Measurements from ENCODE around the gene ALCAM. TPM values are rescaled to one million over a fixed set of nuclear protein-coding genes. Genes with fewer than 3 reads are reported as not detected.

The ALCAM gene
- polyA plus RNA-seq, 3 donors: 2.9 to 14.6 (median 3.6) TPM

DNA sequence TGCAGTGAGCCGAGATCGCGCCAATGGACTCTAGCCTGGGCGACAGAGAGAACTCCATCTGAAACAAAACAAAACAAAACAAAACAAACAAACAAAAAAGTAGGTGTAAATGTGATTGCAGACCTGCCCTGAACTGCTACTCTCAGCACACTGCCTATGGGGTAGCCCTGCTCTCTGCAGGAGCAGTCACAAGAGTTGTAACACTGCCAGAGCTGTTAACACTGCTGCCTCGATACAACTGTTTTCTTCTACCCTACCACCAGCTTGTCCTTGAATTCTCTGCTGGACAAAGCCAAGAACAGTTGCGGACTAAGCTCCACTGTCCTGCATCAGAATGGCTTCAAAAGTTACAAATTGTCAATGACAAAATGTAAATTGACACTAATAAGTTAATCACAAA lies 89.3 kb downstream of the ALCAM start:
- WGBS, 3 donors: 83 to 95% (median 93%) methylated on average over 6 of the region's 6 CpGs
- H3K27ac ChIP-seq (ENCODE audit: low read depth, low read length): no peak overlapping the region

GRCh38 chr3:105458518-105459215 lies 92.0 kb downstream of the ALCAM start:
- 84 to 93% (median 88%) methylated on average over 3 of the region's 3 CpGs for WGBS, 3 donors
- H3K27ac ChIP-seq (ENCODE audit: low read depth, low read length): no peak overlapping the region

- no peak overlapping the region for H3K27ac ChIP-seq (ENCODE audit: low read depth, low read length)
- WGBS, 3 donors: 48 to 63% (median 58%) methylated on average over 3 of the region's 3 CpGs
Measured at GRCh38 chr3:105459566-105460290, 93.0 kb downstream of the ALCAM start.

- 76 to 88% (median 85%) methylated on average over 1 of the region's 1 CpG for whole genome bisulfite sequencing, 3 donors
Measured at GRCh38 chr3:105463620-105464019, 96.9 kb downstream of the ALCAM start.

DNA sequence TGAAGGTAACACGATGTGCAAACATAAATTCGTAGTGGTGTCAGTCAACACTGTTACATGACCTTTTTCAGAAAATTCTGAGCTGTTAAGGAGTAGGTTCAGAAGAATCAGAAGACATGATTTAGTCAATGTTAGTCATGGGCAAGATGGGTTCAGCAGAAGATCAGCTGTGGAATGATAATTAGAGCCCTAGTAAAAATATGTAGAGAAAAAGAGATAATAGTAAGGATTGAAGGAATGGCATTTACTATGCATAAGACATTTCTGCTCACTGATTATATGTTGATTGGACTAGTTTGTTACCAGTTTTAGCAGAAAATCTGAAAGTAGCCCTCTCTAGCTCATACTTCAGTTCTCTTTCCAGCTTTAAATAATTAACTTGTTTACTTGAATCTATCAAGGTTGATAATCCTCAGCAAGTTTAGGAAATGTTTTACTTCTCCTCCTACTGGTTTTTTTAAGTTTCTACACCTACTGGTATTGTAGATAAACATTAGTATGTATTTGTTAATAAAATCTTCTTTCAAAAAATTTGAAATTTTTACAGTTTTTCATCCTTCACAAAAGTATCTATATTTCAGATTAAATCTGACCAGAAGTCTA lies 98.6 kb downstream of the ALCAM start:
- H3K27ac ChIP-seq (ENCODE audit: low read depth, low read length): no peak overlapping the region
- 63 to 88% (median 85%) methylated on average over 2 of the region's 2 CpGs for WGBS, 3 donors

More at GRCh38 chr3:105463620-105464019, 96.9 kb downstream of the ALCAM start:
- no peak overlapping the region for H3K27ac ChIP-seq (ENCODE audit: low read depth, low read length)

DNA sequence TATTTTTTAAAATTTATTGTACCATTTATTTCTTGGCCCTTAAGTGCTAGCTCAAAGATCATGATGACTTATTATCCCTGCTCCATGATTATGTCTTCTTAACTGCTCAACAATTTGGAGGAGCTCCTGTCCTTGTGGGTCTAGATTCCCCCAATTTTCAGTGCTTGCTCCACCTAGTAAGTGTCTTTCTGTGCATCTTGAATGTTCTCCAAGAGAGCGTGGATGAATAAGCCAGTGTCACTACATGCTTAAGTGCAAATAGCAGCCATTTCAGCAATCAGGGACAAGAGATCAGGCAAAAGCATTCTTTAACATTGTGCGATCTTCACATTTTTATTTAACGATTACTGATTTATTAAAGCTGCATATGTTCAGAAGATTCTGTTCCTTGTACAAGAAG lies 99.4 kb downstream of the ALCAM start:
- no peak overlapping the region for H3K27ac ChIP-seq (ENCODE audit: low read depth, low read length)
- WGBS, 3 donors: 91 to 95% (median 92%) methylated on average over 3 of the region's 3 CpGs

DNA sequence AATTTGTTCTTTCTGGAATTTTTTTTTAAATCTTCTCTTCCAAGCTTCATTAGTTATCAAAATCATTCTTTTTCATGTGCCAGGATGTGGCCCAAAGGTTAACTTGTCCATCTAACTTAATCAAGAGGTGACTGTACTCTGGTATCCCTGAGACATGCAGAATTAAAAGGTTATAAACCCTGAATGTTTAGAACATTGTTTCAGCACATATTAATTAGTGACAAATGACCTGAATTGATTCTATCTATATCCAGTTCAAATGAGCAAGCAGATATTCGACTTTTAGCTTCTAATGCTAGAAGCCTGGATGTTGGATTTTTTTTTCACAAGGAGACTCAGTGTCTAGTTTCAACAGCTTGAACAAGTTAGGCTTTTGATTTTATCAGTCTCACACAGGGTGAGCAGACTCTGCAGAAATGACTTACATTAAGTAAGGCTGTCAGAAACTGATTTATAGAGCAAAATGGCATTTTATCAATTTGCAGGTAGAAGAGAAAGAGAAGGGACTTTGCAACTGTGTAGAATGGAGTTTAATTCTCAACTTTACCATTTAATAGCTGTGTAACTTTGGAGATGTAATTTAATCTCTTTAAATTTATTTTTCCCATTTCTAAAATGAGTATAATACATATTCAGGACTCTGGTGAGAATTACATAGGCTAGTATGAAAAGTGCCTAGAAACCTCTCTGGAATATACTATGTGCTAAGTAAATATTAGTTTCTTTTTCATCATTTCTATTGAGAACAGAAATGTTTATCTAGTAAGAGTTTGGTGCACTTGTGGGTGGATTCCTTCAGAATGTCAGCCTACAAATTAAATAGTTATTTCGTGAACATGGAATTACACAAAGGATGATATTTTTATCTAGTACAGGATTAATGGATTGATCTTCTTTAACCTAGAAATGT lies 100.0 kb downstream of the ALCAM start:
- WGBS, 3 donors: 43 to 50% (median 44%) methylated on average over 2 of the region's 2 CpGs
- H3K27ac ChIP-seq (ENCODE audit: low read depth, low read length): no peak overlapping the region

GRCh38 chr3:105470851-105471250 lies 104.1 kb downstream of the ALCAM start:
- 82 to 97% (median 91%) methylated on average over 2 of the region's 2 CpGs for WGBS, 3 donors
- H3K27ac ChIP-seq (ENCODE audit: low read depth, low read length): no peak overlapping the region

GRCh38 chr3:105473521-105474223 lies 107.0 kb downstream of the ALCAM start:
- no peak overlapping the region for H3K27ac ChIP-seq (ENCODE audit: low read depth, low read length)

- WGBS, 3 donors: 51 to 64% (median 62%) methylated on average over 1 of the region's 1 CpG
- H3K27ac ChIP-seq (ENCODE audit: low read depth, low read length): no peak overlapping the region
Measured at GRCh38 chr3:105480768-105481167, 114.1 kb downstream of the ALCAM start.

DNA sequence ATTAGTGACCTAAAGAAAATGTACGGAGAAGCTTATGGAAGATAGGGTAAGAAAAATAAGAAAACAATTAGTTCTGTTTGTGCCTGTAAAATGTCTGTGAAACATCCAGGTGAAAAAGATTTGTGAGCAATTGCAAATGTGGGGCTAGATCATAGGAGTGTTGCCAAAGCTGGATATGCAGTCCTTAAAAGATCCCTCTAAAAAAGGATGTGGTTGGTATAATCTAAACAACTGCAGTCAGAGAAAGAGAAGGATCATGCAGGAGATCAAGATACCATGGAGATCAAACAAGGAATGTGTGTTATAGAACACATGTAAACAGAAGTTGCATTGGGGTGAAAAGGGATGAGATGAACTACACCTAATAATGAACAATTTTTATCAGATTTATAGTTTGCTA lies 116.8 kb downstream of the ALCAM start:
- 53 to 90% (median 62%) methylated on average over 1 of the region's 1 CpG for WGBS, 3 donors

GRCh38 chr3:105490045-105490444 lies 123.3 kb downstream of the ALCAM start:
- 91 to 96% (median 94%) methylated on average over 4 of the region's 4 CpGs for WGBS, 3 donors

More for the DNA sequence above, 116.8 kb downstream of the ALCAM start:
- no peak overlapping the region for H3K27ac ChIP-seq (ENCODE audit: low read depth, low read length)

GRCh38 chr3:105493305-105493892 lies 126.7 kb downstream of the ALCAM start:
- 81 to 95% (median 86%) methylated on average over 3 of the region's 3 CpGs for WGBS, 3 donors
- H3K27ac ChIP-seq (ENCODE audit: low read depth, low read length): no peak overlapping the region

More at GRCh38 chr3:105490045-105490444, 123.3 kb downstream of the ALCAM start:
- H3K27ac ChIP-seq (ENCODE audit: low read depth, low read length): no peak overlapping the region

GRCh38 chr3:105495021-105495420 lies 128.3 kb downstream of the ALCAM start:
- WGBS, 3 donors: 79 to 93% (median 80%) methylated on average over 2 of the region's 2 CpGs
- no peak overlapping the region for H3K27ac ChIP-seq (ENCODE audit: low read depth, low read length)

- H3K27ac ChIP-seq (ENCODE audit: low read depth, low read length): no peak overlapping the region
- WGBS, 3 donors: 53 to 73% (median 68%) methylated on average over 3 of the region's 3 CpGs
Measured at GRCh38 chr3:105496343-105496742, 129.6 kb downstream of the ALCAM start.

DNA sequence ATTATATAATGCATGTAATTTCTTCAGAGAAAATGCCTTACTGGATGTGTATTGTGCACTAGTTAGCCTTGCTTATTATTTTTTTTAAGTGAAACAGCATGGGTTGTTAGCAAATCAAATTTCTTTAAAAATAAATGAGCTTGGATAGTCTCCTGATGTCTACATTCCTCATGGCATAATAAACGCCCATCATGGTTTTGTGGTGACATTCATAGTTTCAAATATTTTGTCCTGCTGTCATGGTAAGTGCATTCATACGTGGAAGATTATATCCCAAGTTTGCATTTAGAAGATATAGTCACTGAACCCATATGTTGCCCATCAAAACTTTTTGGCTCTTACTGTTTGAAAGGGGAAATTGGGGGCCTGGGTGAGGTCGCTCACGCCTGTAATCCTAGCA lies 130.7 kb downstream of the ALCAM start:
- 79 to 94% (median 93%) methylated on average over 4 of the region's 4 CpGs for WGBS, 3 donors
- no peak overlapping the region for H3K27ac ChIP-seq (ENCODE audit: low read depth, low read length)

DNA sequence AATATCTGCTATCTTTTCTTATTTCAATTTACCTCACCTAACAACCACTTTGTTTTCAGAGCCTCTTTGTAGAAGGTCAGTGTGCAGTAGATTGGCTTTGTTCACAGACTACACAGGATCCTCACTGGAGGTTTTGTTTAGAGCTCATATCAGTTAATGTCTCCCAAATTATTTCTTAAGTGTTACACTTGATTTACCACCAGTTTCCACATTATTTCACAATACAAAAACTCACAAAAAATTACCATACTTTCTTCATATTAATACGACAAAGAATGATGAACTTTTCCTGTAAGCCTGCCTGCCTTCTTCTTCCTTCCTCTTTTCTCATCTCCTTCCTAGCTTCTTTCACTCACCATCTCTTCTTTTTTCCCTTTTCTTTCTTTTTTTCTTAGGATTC lies 133.3 kb downstream of the ALCAM start:
- 8 to 17% (median 9%) methylated on average over 1 of the region's 1 CpG for WGBS, 3 donors
- H3K27ac ChIP-seq (ENCODE audit: low read depth, low read length): no peak overlapping the region

GRCh38 chr3:105502333-105502732 lies 135.6 kb downstream of the ALCAM start:
- 54 to 77% (median 71%) methylated on average over 2 of the region's 2 CpGs for WGBS, 3 donors
- no peak overlapping the region for H3K27ac ChIP-seq (ENCODE audit: low read depth, low read length)

Data from adipose tissue (tissue), 3 donors.